Medulla oblongata (tissue), 1 donor: ENCODE results near the gene LHX2.

Experiments used
- DNase-seq: peaks from one replicate; pipeline ENCODE4 v3.0.0-alpha.2; 2015; ENCODE audit errors: extremely low spot score

Gene LHX2

DNA sequence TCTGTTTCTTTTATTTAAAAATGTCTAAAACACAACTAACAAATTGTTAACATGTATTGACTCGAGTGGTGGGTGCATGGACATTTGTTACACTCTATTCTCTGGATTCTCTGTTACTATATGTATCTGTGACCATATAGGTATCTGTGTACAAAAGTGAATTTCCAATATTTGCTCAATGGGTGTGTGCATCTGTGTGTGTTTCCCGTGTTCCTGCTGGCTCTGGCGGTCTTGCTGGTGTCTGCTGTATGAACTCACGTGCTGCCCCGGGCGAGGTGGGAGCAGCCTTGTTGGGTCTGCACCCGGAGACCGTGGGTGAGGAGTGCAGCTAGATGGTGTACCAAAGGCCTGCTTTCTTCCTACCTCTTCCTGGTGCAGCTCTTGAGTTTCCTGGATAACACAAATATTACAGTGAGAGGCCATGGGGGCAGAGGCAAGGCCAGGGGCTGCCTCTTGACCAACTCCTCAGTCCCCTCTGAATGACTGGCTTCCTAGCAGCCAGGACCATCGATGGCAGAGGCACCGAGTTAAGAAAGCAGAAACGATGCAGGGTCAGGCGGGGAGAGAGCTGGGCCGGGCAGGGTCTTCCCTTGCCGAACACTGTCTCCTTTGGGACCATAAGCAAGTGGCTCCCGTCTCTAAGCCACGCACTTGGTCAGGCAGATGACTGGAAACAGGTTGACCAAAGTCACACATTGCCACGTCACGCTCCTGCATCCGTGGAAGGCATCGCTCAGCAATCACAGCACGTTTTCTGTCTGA, 49.5 kb downstream of the LHX2 start:
- no peak for DNase-seq

DNA sequence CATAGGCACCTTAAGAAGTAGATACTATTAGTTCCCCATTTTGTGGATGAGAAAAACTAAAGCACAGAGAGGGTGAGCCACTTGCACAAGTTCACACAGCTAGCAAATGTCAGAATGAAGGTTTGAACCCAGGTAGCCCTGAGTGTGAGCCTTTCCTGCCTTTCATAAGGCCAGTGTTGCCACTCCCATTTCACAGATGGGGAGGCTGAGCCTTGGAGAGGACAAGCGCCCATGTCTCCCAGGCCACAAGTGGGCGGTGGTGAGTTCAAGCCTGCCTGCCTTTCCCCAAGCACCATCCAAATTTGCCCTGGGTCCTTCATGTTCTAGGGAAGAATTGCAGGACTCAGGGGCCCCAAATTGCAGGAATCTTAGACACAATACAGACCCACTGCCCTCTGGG, 50.6 kb downstream of the LHX2 start:
- no peak for DNase-seq

DNA sequence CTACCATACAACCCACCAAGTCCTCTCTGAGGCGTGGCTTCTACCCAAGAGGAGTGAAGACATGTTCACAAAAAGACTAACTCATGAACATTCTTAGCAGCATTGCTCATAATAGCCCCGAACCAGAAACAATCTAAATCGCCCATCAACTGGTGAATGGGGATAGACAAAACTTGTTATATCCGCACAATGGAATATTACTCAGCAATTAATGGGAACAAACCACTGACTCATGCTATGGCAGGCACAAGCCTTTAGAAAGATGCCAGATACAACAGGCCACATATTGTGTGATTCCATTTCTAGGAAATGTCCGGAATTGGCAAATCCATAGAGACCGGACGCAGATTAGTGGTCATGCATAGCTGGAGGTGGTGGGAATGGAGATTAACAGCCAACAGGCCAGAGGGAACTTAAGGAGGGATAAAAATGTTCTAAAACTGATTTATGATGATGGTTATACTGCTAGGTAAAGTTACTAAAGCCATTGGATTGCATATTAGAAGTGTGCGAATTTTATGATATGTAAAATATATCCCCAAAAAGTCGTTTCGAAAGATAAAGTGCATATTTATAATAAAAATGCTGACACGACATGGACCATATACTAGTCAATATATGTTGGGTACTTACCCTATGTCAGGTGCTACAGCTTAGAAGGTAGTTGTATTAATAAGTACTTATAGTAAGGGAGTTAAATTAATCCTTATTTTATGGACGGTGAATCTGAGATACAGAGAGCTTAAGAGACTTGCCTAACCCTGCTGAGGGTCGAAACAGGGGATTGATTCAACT, 55.4 kb downstream of the LHX2 start:
- DNase-seq, result no peak

DNA sequence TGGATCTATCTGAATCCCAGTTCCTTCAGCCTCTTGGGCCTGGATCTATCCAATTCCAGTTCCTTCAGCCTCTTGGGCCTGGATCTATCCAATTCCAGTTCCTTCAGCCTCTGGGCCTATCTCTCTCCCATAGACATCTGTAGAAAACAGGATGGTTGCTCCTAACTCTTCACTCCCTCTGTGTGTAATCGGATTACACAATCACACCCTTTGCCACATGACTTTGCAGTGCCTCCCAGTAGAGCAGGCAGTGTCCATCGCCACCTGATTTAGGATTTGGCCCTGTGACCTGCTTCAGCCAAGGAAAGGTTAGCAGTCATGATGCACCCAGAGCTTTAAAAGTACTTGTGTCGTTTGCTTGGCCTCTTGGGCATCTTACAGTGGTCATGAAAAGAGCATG, 56.7 kb downstream of the LHX2 start:
- no peak for DNase-seq

DNA sequence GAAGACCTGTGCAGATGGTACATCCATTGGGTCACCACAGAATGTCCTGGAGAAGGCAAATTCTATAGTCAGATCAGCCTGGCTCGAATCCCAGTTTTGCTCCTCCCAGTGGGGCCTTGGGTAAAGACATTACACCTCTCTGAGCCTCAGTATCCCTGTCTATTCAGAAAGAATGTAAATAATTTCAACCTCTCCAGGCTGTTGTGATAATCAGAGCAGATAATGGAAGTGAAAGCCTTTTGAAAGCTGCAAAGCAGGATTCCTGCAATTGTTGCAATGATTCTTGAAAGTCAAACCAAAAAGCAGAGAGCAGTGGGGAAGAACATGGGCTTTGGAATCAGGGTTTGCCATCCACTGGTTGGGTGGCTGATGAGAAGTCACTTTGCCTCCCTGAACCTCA, 63.2 kb downstream of the LHX2 start:
- DNase-seq, result no peak

DNA sequence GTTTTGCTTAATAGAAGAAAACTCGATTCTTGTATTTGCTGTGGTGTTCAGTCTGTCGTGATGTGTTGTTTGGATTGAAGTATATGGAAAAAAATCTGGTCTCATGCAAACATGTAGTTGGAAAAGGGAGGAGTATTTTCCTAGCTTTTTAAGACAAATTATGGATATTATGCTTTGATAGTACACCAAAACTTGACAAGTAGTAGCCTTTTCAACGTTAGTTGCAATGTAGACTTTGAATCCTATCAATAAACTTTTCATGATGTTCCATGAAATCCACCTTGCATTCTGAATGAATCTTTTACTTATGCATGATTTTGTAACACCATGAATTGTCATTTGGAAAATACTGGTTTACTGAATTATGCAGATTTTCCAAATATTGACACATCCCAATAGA, 64.2 kb downstream of the LHX2 start:
- no peak for DNase-seq

DNA sequence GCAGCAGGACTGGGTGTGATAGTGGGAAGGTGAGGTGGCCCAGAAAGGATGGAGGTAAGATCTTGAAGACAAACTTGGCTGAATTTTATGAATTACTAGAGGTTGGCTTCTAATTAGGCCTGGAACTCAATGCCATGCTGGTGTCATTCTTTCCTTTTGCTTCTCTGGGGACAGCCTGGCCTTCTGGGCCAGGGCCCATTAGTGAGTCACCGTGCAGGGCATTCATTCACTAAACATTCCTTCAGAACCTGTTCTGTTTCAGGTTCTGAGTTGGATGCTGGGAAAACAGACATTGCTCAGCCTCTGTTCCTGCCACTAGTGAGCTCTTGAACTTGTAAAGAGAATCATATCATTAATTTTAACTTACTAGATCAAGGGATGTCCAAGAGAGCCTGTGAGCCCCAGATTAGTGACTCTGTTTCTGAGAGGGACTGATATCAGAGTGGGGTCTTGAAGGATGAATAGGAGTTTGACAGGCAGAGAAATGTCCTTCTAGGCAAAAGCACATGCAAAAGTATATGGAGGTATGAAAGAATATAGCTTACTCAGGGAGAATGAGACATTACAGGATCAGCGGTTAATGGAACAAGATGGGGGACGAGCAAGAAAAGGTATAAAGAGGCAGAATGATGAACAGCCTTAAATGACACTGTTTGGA, 66.5 kb downstream of the LHX2 start:
- DNase-seq, result no peak

DNA sequence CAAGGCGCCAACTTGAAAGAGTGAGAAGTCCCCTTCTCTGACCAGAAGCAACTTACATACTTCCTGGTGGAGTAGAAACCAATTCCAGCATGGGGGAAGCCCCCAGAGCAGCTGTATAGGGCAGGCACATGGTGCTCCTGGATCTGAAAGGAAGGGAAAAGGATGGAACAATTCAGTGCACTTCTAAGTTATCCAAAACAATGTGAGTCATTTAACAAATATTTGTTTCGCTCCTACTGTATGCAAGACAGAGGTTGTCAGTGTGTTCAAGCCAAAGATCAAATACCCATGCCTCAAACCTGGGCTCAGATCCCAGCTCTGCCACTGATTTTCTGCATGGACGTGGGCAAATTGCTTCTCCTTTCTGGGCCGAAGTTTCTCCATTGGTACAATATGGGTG, 67.1 kb downstream of the LHX2 start:
- DNase-seq, result no peak

DNA sequence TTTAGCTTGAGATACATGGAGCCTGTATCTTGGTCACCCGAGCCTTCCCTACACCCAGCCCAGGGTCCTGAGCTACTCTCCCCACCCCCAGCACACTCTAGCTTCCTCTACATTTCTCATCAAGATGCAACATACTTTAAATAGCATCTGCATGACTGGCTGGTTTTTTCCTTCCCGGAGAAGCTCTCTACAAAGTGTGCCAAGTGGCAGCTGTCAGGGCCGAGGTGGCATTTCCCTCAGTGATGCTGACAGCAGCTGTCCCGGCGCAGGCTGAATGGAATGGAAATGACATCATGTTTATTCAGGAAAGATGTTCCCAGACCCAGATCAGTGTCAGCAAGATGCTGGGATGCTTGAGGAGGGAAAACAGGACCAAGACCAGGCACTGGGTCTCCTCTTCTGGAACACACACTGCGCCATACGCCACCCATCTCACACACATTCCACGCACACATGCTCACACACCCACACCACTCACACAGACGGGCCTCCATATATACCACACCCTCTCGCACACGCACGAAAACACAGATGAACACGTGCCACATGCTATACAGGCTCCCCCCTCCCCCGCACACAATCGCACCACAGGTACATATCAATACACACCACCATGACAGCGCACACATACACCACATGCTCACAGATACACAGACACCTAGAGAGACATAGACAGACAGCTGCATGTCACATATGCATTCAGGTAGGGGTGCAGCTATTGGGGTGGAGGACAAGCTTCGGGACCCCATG, 67.8 kb downstream of the LHX2 start:
- DNase-seq, result no peak

DNA sequence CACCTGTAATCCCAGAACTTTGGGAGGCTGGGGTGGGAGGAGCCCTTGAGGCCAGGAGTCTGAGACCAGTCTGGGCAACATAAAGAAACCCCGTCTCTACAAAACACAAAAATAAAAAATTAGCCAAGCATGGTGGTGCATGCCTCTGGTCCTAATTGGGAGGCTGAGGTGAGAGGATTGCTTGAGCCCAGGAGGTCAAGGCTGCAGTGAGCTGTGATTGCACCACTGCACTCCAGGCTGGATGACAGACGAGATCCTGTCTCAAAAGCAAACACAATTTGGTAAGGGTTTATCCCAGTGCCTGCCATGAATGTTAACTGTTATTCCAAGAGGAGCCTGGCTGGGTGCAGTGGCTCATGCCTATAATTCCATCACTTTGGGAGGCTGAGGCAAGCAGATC, 71.1 kb downstream of the LHX2 start:
- DNase-seq, result no peak
